LNCaP clone FGC (cell line): ENCODE results near the gene EXOC2.
"Not testable (repeated sequence)": the region's sequence is repeated elsewhere in the genome, so short reads cannot be mapped to it uniquely, and the experiment has no call there.

Source experiments
- DNase-seq: peaks from one replicate; pipeline ENCODE4 v3.0.0-alpha.2; 2011; ENCODE audit warnings: low read depth
- H3K4me3 ChIP-seq: 2 replicates; pipeline ENCODE4 v1.5.1; 2011; ENCODE audit warnings: mild to moderate bottlenecking, low read depth, low read length, control low read depth
- CTCF ChIP-seq: IDR thresholded peaks from 2 replicates; pipeline ENCODE4 v1.5.1; 2012; ENCODE audit warnings: mild to moderate bottlenecking; ENCODE audit not compliant: control insufficient read depth, insufficient read depth; ENCODE audit errors: extremely low read depth

Gene EXOC2

GRCh38 chr6:570825-571224 is 122.1 kb downstream of the EXOC2 start:
- TF ChIP-seq CTCF: no peak
- H3K4me3 ChIP-seq: no peak overlapping the region
- no peak for DNase-seq

- no peak for DNase-seq
- H3K4me3 ChIP-seq: no peak overlapping the region
- no peak for TF ChIP-seq CTCF
Measured at GRCh38 chr6:568954-569523, 123.9 kb downstream of the EXOC2 start.

GRCh38 chr6:568085-568484 is 124.9 kb downstream of the EXOC2 start:
- TF ChIP-seq CTCF: no peak
- no peak overlapping the region for H3K4me3 ChIP-seq
- DNase-seq: no peak

GRCh38 chr6:563863-564262 is 129.1 kb downstream of the EXOC2 start:
- DNase-seq: no peak
- TF ChIP-seq CTCF: no peak

GRCh38 chr6:562052-562676 is 130.8 kb downstream of the EXOC2 start:
- no peak overlapping the region for H3K4me3 ChIP-seq
- DNase-seq: no peak
- no peak for TF ChIP-seq CTCF

More at GRCh38 chr6:563863-564262, 129.1 kb downstream of the EXOC2 start:
- H3K4me3 ChIP-seq: no peak overlapping the region

- not testable (repeated sequence) for H3K4me3 ChIP-seq, DNase-seq
Measured at GRCh38 chr6:561335-561734, 131.6 kb downstream of the EXOC2 start.

- no peak overlapping the region for H3K4me3 ChIP-seq
- no peak for DNase-seq
- no peak for TF ChIP-seq CTCF
Measured at GRCh38 chr6:558959-559358, 134.0 kb downstream of the EXOC2 start.
